ENCODE measurements around the gene HBEGF.

The HBEGF gene

GRCh38 chr5:140327589-140327988 lies 18.8 kb downstream of the HBEGF start:
- no peak for ATAC-seq
- no peak for TF ChIP-seq ZNF70 (CRISPR knock-in tag; IDR thresholded peaks at IDR 0.05)
- TF ChIP-seq ZFP3 (CRISPR knock-in tag; IDR thresholded peaks at IDR 0.05): no peak
- TF ChIP-seq CREB5 (CRISPR knock-in tag; IDR thresholded peaks at IDR 0.05; ENCODE audit: low read depth): no peak
- no peak for TF ChIP-seq GLIS3 (CRISPR knock-in tag; IDR thresholded peaks at IDR 0.05)
- TF ChIP-seq TOX (CRISPR knock-in tag; IDR thresholded peaks at IDR 0.05; ENCODE audit: borderline replicate concordance): no peak
- TF ChIP-seq POU6F1 (CRISPR knock-in tag; IDR thresholded peaks at IDR 0.05; ENCODE audit: borderline replicate concordance, low read depth): no peak

GRCh38 chr5:140325486-140325885 lies 20.9 kb downstream of the HBEGF start:
- no peak for ATAC-seq
- TF ChIP-seq ZFP30 (CRISPR knock-in tag; IDR thresholded peaks at IDR 0.05) (no peak), ZNF565 (CRISPR knock-in tag; conservative IDR thresholded peaks at IDR 0.05; ENCODE audit: low read depth) (no peak)

GRCh38 chr5:140324617-140325241 lies 21.7 kb downstream of the HBEGF start:
- peak; percentile 20 for ATAC-seq
- TF ChIP-seq ISL1 (CRISPR knock-in tag; IDR thresholded peaks at IDR 0.05) (0 out of 2 replicates have a peak, but pooled peaks have one; percentile 14), TSHZ2 (CRISPR knock-in tag; IDR thresholded peaks at IDR 0.05) (no peak)

GRCh38 chr5:140324041-140324600 lies 22.3 kb downstream of the HBEGF start:
- no peak for ATAC-seq
- TF ChIP-seq RARB (CRISPR knock-in tag; IDR thresholded peaks at IDR 0.05) (no peak), ZNF70 (CRISPR knock-in tag; IDR thresholded peaks at IDR 0.05) (no peak), TSHZ2 (CRISPR knock-in tag; IDR thresholded peaks at IDR 0.05) (no peak), ZFP30 (CRISPR knock-in tag; IDR thresholded peaks at IDR 0.05) (no peak), ISL1 (CRISPR knock-in tag; IDR thresholded peaks at IDR 0.05) (no peak)

- ATAC-seq: peak; percentile 92
Measured at GRCh38 chr5:140322751-140323731, 23.4 kb downstream of the HBEGF start.

More at GRCh38 chr5:140322751-140323731, 23.4 kb downstream of the HBEGF start:
- TF ChIP-seq ZFP3 (CRISPR knock-in tag; IDR thresholded peaks at IDR 0.05) (0 out of 2 replicates have a peak, but pooled peaks have one; percentile 11), PATZ1 (CRISPR knock-in tag; IDR thresholded peaks at IDR 0.05; ENCODE audit: borderline replicate concordance) (0 out of 2 replicates have a peak, but pooled peaks have one; percentile 28), GLIS3 (CRISPR knock-in tag; IDR thresholded peaks at IDR 0.05) (no peak; the same call in 1 of the 2 replicates)
